ENCODE results near the gene UBE3A. TPM values are rescaled to one million over a fixed set of nuclear protein-coding genes. Genes with fewer than 3 reads are reported as not detected.
A peak's percentile ranks its signal among the peaks of the same experiment; 100 is the strongest.

UBE3A gene
- total and polyA plus RNA-seq, 9 of the 15 experiments (the other 6 are each of a cell fraction or from before 2014, with no cell fraction given), result 29.3 to 103 (median 60.2) TPM

GRCh38 chr15:25468611-25469010 is 29.8 kb upstream of the UBE3A start (continued):
- peak in 1 of 3 experiments; percentile 17 for TF ChIP-seq YY1 (IDR thresholded peaks at IDR 0.05; ENCODE audit: borderline replicate concordance in 1 of 3, control insufficient read depth in 1 of 3, extremely low read depth in 1 of 3, insufficient read depth in 3 of 3, insufficient read length in 1 of 3, insufficient replicate concordance in 2 of 3, low read depth in 1 of 3, low read length in 2 of 3)

- Histone ChIP-seq H3K4me3 (no peak overlapping the region), H3K27ac (ENCODE audit: extremely low read depth, low read depth, low read length) (no peak overlapping the region), H3K4me2 (ENCODE audit: insufficient read depth, low read length) (no peak overlapping the region), H3K9me3 (replicated peaks; ENCODE audit: control insufficient read depth, insufficient read depth, low read depth, low read length) (no peaks in the 10 kb centered on the region), H4K20me1 (replicated peaks; ENCODE audit: control insufficient read depth, insufficient read depth, low read length) (no peaks in the 10 kb centered on the region), H2AFZ (ENCODE audit: low read depth, low read length) (no peak overlapping the region), H3K79me2 (ENCODE audit: control insufficient read depth, insufficient read depth, low read length) (no peaks in the 10 kb centered on the region), H3K36me3 (ENCODE audit: control insufficient read depth, insufficient read depth, low read length) (no peaks in the 10 kb centered on the region), H3K4me1 (replicated peaks in 1 of 2; ENCODE audit: control insufficient read depth in 2 of 2, insufficient read depth in 2 of 2, low read length in 2 of 2) (no peaks in the 10 kb centered on the region), H3K27me3 (ENCODE audit: control insufficient read depth in 2 of 2, insufficient read depth in 2 of 2, low read length in 2 of 2) (peaks cover 0 to 11% of the 10 kb centered on the region in 2 experiments; a peak in 1 of 5 replicates), H3K9ac (ENCODE audit: insufficient read depth in 1 of 2, low read depth in 2 of 2, low read length in 2 of 2) (no peak overlapping the region), H3K9me1 (ENCODE audit: control insufficient read depth, insufficient read depth, low read length) (no peaks in the 10 kb centered on the region)
- POLR2A ChIA-PET, result no interaction called here
- ATAC-seq (no peak), FAIRE-seq (no peak), DNase-seq (ENCODE audit: extremely low read depth in 1 of 4, low spot score in 3 of 4) (no peak)
- CTCF ChIA-PET (ENCODE audit: low intra/inter-chr PET ratio), result no interaction called here
- no TSS peak for BruUV-seq (replicated peaks)
- in situ Hi-C loops (cut with MboI) (loop anchor here (25.0 kb wide), 1 partner anchor 379 kb away; no protein-coding TSS in a partner anchor), intact Hi-C loops (cut with micrococcal nuclease) (no loop called here)
- WGBS (ENCODE audit: insufficient coverage, low coverage, missing lambda C conversion rate), result 0% methylated on average over 1 of the region's 1 CpG
- TF ChIP-seq ZNF324 (CRISPR knock-in tag; IDR thresholded peaks at IDR 0.05) (no peak), ZNF695 (CRISPR knock-in tag; IDR thresholded peaks at IDR 0.05) (no peak), PCBP2 (IDR thresholded peaks at IDR 0.05; ENCODE audit: low read depth, low read length, poor library complexity, severe bottlenecking) (no peak), ZNF263 (CRISPR knock-in tag; IDR thresholded peaks at IDR 0.05; ENCODE audit: borderline replicate concordance) (no peak), HMBOX1 (IDR thresholded peaks at IDR 0.05) (no peak), ZNF57 (CRISPR knock-in tag; IDR thresholded peaks at IDR 0.05) (no peak), ZNF41 (CRISPR knock-in tag; conservative IDR thresholded peaks at IDR 0.05) (no peak), POU5F1 (IDR thresholded peaks at IDR 0.05; ENCODE audit: borderline replicate concordance, low read depth, low read length, partially characterized antibody) (no peak), SAFB (IDR thresholded peaks at IDR 0.05; ENCODE audit: borderline replicate concordance, low read depth, low read length) (no peak), SMARCC2 (IDR thresholded peaks at IDR 0.05; ENCODE audit: low read depth) (no peak), ETV5 (CRISPR knock-in tag; IDR thresholded peaks at IDR 0.05; ENCODE audit: low read depth) (no peak), ZEB2 (IDR thresholded peaks at IDR 0.05) (no peak), HINFP (tag; conservative IDR thresholded peaks at IDR 0.05; ENCODE audit: low read depth) (no peak), ZMIZ1 (IDR thresholded peaks at IDR 0.05; ENCODE audit: low read depth in 2 of 2, low read length in 2 of 2) (no peak)
These were observed 27.0 kb upstream of the UBE3A start for GRCh38 chr15:25465835-25466234.
